Lower leg skin (tissue), 4 donors: Measurements from ENCODE around the gene CHST15. TPM values are rescaled to one million over a fixed set of nuclear protein-coding genes. Genes with fewer than 3 reads are reported as not detected.

Experiments
- DNase-seq, 2 donors: peaks; one replicate each; pipeline ENCODE4 v3.0.0-alpha.2; 2019; ENCODE audit warnings: low spot score in 2 of 2
- H3K4me3 ChIP-seq: fragments of 200-600 bp; sonication (generic); 2 replicates; pipeline ENCODE4 v1.5.1; 2017; ENCODE audit warnings: mild to moderate bottlenecking, low read depth; ENCODE audit not compliant: poor library complexity, severe bottlenecking
- POLR2A ChIP-seq, 2 donors: fragments of 450-650 bp; IDR thresholded peaks; one replicate each; pipeline ENCODE4 v1.6.1; 2016 to 2017; ENCODE audit warnings: antibody characterized with exemption in 2 of 2, mild to moderate bottlenecking in 1 of 2, moderate library complexity in 1 of 2
- WGBS, 2 donors: methylation state at CpG; one replicate each; pipeline ENCODE4 v1.1.5; 2018; 5-methylcytosine and 5-hydroxymethylcytosine counted together
- intact Hi-C: fragments of 100-400 bp; cut with DNase I; formaldehyde crosslinking; loops from one replicate; pipeline ENCODE4 v1.15.0; 2023; ENCODE audit warnings: low total_unique reads
- total RNA-seq, 4 donors: library from RNA; depleted of rRNA; stranded (reverse); fragments of >200 nt; gene quantifications; one replicate each; pipeline ENCODE4 v1.1.0, GENCODE V29; 2016
- TF ChIP-seq, protein P1 (sequence below), 3 donors: fragments of 450-650 bp; IDR thresholded peaks; one replicate each; pipeline ENCODE4 v1.5.1; 2016; ENCODE audit warnings: antibody characterized with exemption in 3 of 3, mild to moderate bottlenecking in 3 of 3, moderate library complexity in 2 of 3

The CHST15 gene
- total RNA-seq, 4 donors from 2014 or later: 17.6 to 29.8 (median 19.4) TPM

DNA sequence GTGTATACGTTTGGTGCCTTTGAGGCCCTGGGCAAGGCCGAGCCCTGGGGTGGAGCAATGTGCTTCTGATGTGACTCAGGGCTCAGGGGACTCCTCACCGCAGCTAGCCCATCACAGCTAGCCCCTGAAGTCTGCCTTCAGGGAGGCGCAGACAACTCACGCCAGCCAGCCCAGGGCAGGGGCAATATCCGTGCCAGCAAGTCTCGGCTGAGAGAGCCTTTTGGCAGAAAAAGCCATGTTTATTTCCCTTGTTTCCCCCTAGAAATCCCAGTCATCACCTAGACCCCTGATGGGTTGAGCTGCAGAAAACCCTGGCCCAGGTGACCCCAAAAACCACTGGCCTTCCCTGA, 90.4 kb downstream of the CHST15 start:
- DNase-seq: peak in 1 of 2 donors; percentile 29
- 87 to 93% methylated on average over 7 of the region's 7 CpGs for WGBS, 2 donors
- no peak overlapping the region for H3K4me3 ChIP-seq
- intact Hi-C loops: no loop called here
- TF ChIP-seq, protein P1, sequence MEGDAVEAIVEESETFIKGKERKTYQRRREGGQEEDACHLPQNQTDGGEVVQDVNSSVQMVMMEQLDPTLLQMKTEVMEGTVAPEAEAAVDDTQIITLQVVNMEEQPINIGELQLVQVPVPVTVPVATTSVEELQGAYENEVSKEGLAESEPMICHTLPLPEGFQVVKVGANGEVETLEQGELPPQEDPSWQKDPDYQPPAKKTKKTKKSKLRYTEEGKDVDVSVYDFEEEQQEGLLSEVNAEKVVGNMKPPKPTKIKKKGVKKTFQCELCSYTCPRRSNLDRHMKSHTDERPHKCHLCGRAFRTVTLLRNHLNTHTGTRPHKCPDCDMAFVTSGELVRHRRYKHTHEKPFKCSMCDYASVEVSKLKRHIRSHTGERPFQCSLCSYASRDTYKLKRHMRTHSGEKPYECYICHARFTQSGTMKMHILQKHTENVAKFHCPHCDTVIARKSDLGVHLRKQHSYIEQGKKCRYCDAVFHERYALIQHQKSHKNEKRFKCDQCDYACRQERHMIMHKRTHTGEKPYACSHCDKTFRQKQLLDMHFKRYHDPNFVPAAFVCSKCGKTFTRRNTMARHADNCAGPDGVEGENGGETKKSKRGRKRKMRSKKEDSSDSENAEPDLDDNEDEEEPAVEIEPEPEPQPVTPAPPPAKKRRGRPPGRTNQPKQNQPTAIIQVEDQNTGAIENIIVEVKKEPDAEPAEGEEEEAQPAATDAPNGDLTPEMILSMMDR (IDR thresholded peaks at IDR 0.05): no peak
- no peak for TF ChIP-seq POLR2A (IDR thresholded peaks at IDR 0.05)

DNA sequence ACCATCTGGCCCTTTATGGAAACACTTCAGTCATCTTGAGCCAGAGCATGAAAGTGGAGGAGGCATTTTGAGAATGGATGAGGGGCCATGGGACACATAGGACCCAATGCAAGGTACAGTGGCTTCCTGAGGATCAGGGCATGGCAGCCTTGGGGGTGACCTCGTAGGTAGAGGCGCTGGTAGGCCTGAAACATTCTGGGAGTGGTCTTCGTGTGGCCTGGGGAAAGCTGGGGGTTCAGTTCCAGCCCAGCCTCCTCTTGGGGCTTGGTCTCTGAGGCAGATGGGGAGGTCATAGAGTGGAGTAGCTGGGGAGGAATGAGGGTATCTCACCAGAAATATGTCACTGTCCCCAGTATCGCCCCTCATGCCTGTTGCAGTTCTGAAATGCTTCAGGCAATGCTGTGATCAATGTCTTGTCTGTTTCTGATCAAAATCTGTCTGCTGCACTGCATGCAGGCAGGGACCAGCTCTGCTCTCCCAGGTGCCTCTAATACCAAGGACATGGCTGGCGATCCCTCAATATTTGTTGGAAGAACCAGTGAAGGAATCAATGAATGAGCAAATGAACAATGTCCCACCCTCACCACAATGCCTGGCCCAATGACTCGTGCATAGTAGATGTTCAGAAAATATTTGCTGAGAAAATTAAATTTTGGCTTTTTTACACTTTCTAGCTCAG, 90.9 kb downstream of the CHST15 start:
- DNase-seq: peak in 1 of 2 donors; percentile 70
- intact Hi-C loops: no loop called here
- no peak for TF ChIP-seq POLR2A (IDR thresholded peaks at IDR 0.05)
- TF ChIP-seq, protein P1 (IDR thresholded peaks at IDR 0.05): no peak
- WGBS, 2 donors: 72 to 74% methylated on average over 6 of the region's 6 CpGs
- H3K4me3 ChIP-seq: no peak overlapping the region

DNA sequence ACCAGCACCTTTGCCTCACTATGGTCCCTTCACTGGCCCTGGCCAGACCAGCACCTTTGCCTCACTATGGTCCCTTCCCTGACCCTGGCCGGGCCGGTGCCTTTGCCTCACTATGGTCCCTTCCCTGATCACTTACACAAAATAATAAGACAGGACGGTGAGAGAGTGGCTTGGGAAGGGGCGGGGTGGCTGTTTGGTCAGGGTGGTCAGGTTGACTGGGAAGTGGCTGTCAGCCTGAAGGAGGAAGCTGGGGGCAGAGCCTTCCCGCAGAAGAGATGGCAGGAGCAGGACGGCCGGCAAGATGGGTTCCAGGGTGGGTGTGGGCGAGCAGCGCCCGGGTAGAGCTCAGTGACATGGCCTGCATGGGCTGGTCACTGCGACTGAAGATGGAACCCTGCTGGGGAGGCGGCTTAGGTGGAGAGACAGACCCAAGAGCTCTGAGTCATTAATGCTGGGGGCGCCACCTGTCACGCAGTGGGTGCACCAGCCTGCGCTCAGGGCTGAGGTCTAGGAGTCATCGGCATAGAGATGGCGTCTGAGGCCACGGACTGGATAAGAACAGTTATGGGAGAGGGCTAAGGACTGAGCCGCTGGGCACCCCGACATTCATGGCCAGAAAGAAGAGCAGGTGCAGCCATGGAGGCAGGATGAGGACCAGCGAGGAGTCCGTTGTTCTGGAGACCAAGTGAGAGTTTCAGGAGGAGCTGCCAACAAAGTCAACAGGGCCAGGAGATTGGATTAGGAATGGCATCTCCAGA, 91.8 kb downstream of the CHST15 start:
- 83 to 89% methylated on average over 22 of the region's 22 CpGs for WGBS, 2 donors
- no peak overlapping the region for H3K4me3 ChIP-seq
- TF ChIP-seq POLR2A (IDR thresholded peaks at IDR 0.05): no peak
- TF ChIP-seq, protein P1 (IDR thresholded peaks at IDR 0.05): no peak
- intact Hi-C loops: no loop called here
- DNase-seq: peak in 1 of 2 donors; percentile 82

DNA sequence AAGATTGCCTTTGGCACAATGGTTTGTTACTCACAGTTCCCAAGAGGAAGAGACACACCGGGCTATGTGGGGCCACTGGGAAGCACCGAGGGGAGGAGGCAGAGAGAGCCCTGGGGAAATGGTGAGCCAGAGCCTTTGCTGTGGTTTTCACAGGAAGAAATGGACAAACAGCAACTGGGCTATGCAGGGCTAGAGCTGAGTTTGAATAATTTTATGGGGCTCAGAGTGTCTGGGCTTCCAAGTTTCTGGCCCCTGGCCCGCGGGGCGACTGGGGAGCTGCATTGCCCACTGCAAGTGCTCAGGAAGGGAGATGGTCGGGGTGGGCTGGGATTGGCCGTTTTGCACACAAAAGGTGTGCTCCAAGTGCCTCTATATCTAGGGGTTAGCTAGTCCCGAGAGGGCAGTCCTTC, 92.6 kb downstream of the CHST15 start:
- WGBS, 2 donors: 73 to 80% methylated on average over 8 of the region's 8 CpGs
- intact Hi-C loops: no loop called here
- H3K4me3 ChIP-seq: no peak overlapping the region
- TF ChIP-seq POLR2A (IDR thresholded peaks at IDR 0.05): no peak
- TF ChIP-seq, protein P1 (IDR thresholded peaks at IDR 0.05): no peak
- DNase-seq: peak in 1 of 2 donors; percentile 84

DNA sequence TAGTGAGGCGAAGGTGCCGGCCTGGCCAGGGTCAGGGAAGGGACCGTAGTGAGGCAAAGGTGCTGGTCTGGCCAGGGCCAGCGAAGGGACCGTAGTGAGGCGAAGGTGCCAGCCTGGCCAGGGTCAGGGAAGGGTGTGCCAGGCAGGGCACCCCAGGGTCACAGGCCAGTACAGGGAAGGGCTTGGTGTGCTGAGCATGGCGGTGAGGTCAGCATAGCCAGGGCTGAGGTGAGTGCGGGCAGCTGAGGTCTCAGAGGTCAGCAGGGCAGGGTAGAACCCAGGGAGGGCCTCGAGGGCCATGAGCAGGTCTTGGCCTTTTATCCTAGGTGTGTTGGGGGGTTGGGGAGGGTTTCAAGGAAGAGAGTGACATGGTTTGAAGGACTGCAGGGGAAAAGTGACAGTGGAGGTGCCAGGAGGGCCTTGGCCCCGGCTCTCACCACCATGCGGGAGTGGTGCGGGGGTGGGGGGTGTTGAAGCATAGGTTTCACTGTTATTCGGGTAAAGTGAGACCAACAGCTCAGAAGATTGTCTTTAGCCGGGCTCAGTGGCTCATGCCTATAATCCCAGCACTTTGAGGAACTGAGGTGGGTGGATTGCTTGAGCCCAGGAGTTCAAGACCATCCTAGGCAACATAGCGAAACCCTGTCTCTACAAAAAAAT, 93.3 kb downstream of the CHST15 start:
- intact Hi-C loops: no loop called here

More for the DNA sequence above, 93.3 kb downstream of the CHST15 start:
- H3K4me3 ChIP-seq: no peak overlapping the region
- 88 to 92% methylated on average over 15 of the region's 15 CpGs for WGBS, 2 donors
- no peak for TF ChIP-seq POLR2A (IDR thresholded peaks at IDR 0.05)
- TF ChIP-seq, protein P1 (IDR thresholded peaks at IDR 0.05): no peak
- DNase-seq: peak in 1 of 2 donors; percentile 76
